CD4-positive, alpha-beta T cell (primary cell): ENCODE measurements around the gene HIPK2. TPM values are rescaled to one million over a fixed set of nuclear protein-coding genes. Genes with fewer than 3 reads are reported as not detected.

Experiments used
- ATAC-seq: fragments of 200-7000 bp; cut with Tn5 transposase; one replicate; pipeline ENCODE4 v1.10.0; 2022; ENCODE audit warnings: mild to moderate bottlenecking; ENCODE audit not compliant: poor library complexity
- CTCF ChIA-PET: fragments of 350-600 bp; sonication (Branson Sonifier 250); formaldehyde crosslinking; loops from one replicate; lab custom pipeline; 2021; ENCODE audit warnings: antibody characterized with exemption, inconsistent platforms; lab: Charles Lee
- POLR2A ChIA-PET: fragments of 350-600 bp; sonication (Branson Sonifier 250); formaldehyde crosslinking; loops from one replicate; lab custom pipeline; 2021; ENCODE audit warnings: antibody characterized with exemption, inconsistent platforms; lab: Charles Lee
- DNase-seq, 14 experiments: peaks; one replicate each; pipeline ENCODE4 v3.0.0-alpha.2; 2013 to 2020; ENCODE audit warnings: mixed read lengths in 2 of 14
- H3K27ac ChIP-seq, 2 donors: one replicate each; pipeline versions ENCODE4 v1.5.1 to v1.7.0; 2013; ENCODE audit warnings: low read length in 2 of 2, low read depth in 1 of 2, mild to moderate bottlenecking in 1 of 2
- H3K27me3 ChIP-seq, 2 experiments: 1 replicate in 1 of 2; 2 replicates in 1 of 2; pipeline versions ENCODE4 v1.6.1 to v1.7.0; 2013; ENCODE audit warnings: low read length in 2 of 2, control low read depth in 1 of 2, mild to moderate bottlenecking in 1 of 2, moderate library complexity in 1 of 2; ENCODE audit not compliant: insufficient read depth in 2 of 2, control insufficient read depth in 1 of 2
- H3K36me3 ChIP-seq: one replicate; pipeline ENCODE4 v1.6.1; 2013; ENCODE audit warnings: low read length, control low read depth; ENCODE audit not compliant: insufficient read depth
- H3K4me1 ChIP-seq: one replicate; pipeline ENCODE4 v1.6.1; 2013; ENCODE audit warnings: low read length, control low read depth; ENCODE audit not compliant: insufficient read depth
- H3K4me3 ChIP-seq: one replicate; pipeline ENCODE4 v1.5.1; 2013; ENCODE audit warnings: mild to moderate bottlenecking, low read length, moderate library complexity
- H3K9me3 ChIP-seq, 2 experiments: 1 replicate in 1 of 2; 2 replicates in 1 of 2; pipeline versions ENCODE4 v1.6.1 to v1.7.0; 2013; ENCODE audit warnings: low read length in 2 of 2, mild to moderate bottlenecking in 2 of 2, control low read depth in 1 of 2, moderate library complexity in 1 of 2; ENCODE audit not compliant: control insufficient read depth in 1 of 2, insufficient read depth in 1 of 2
- H3K27ac Mint-ChIP-seq: one replicate; pipeline ENCODE4 v1.8.0; 2020; ENCODE audit warnings: mixed read lengths
- H3K27me3 Mint-ChIP-seq: one replicate; pipeline ENCODE4 v1.8.0; 2021; ENCODE audit warnings: mixed read lengths
- H3K36me3 Mint-ChIP-seq: one replicate; pipeline ENCODE4 v1.8.0; 2021; ENCODE audit warnings: low read depth, mixed read lengths
- H3K4me1 Mint-ChIP-seq: one replicate; pipeline ENCODE4 v1.8.0; 2021; ENCODE audit warnings: low read depth, mixed read lengths
- H3K4me3 Mint-ChIP-seq: one replicate; pipeline ENCODE4 v1.8.0; 2020; ENCODE audit warnings: mild to moderate bottlenecking, mixed read lengths
- H3K9me3 Mint-ChIP-seq: one replicate; pipeline ENCODE4 v1.8.0; 2020; ENCODE audit warnings: mixed read lengths
- intact Hi-C, 2 experiments: fragments of 100-400 bp; cut with DNase I in 1 of 2; cut with micrococcal nuclease in 1 of 2; formaldehyde crosslinking; loops; one replicate each; pipeline versions ENCODE4 v1.15.1 to v1.9.0; 2023 to 2025; cut with DNase I, micrococcal nuclease
- total RNA-seq, 174 experiments: library from RNA in 2 of 174; stranded (reverse) in 2 of 174; gene quantifications; one replicate each; pipeline ENCODE4 v1.2.3 and lab custom pipeline; 2021 to 2026
- TF ChIP-seq, protein P1 (sequence below): fragments of 200-600 bp; IDR thresholded peaks from one replicate; pipeline ENCODE4 v1.8.0; 2022; ENCODE audit warnings: antibody characterized with exemption, mild to moderate bottlenecking

HIPK2 gene
- total RNA-seq, 2 experiments from 2014 or later = 36.5 to 37.0 TPM

DNA sequence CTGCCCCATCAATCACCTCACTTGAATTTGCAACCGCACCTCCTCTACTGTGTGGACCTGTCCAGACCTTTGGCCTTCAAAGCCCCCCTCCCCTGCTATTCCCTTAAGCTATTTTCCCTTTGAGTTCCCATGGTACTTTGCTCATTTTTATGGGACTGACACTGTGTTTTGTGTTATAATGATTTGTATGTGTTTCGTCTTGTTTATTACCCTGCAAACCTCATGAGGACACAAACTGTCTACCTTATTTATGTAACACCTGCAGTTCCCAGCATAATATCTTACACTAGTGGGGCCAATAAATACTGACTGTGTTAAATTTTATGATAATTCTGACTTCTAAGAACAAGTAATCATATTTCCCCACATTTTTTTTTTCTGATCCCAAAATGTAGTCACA lies 183.7 kb downstream of the HIPK2 start:
- POLR2A ChIA-PET = no interaction called here

DNA sequence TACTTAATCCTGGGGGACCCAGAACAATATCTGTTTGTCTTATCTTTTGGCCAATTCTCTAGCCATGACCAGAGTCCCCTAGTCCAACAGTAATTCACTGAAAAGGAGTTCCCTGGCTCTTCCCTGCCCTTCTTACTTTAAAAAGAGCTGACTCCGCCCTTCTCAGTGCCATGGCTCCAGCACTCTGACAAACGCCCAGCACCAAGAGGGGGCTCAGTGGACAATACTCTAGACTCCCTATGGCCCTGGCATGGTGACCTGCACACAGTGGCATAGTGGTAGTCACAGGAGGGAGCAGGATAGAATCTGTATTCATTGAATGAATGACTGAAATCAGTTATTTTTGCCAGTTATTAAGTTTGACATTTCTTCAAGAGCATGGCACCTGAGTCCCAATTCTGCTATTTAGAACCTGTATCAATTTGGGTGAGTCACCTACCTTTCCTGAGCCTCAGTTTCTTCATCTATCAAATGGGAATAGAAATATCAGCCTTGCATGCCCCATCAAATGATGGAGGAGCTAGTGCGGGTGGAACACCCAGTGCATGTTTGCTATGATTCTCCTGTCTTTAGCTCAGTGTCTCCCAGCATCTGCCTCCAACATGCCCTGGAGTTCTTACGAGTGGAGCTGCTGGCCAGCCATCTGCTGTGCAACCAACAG lies 184.9 kb downstream of the HIPK2 start:
- Mint-ChIP-seq H3K27me3 (no peaks in the 10 kb centered on the region), H3K36me3 (peaks cover 100% of the 10 kb centered on the region), H3K9me3 (no peaks in the 10 kb centered on the region), H3K27ac (no peak overlapping the region), H3K4me1 (no peaks in the 10 kb centered on the region), H3K4me3 (no peak overlapping the region)
- Histone ChIP-seq H3K4me1 (no peaks in the 10 kb centered on the region), H3K27me3 (no peaks in the 10 kb centered on the region), H3K36me3 (peaks cover 66% of the 10 kb centered on the region), H3K9me3 (no peaks in the 10 kb centered on the region), H3K4me3 (no peak overlapping the region), H3K27ac (no peak overlapping the region)
- CTCF ChIA-PET = interaction anchor here (1.3 kb wide), 1 partner anchor 9 kb away, joined by 4 read pairs; no protein-coding TSS in a partner anchor
- ATAC-seq = no peak
- intact Hi-C loops = no loop called here
- POLR2A ChIA-PET = no interaction called here
- DNase-seq = no peak
- TF ChIP-seq, protein P1, sequence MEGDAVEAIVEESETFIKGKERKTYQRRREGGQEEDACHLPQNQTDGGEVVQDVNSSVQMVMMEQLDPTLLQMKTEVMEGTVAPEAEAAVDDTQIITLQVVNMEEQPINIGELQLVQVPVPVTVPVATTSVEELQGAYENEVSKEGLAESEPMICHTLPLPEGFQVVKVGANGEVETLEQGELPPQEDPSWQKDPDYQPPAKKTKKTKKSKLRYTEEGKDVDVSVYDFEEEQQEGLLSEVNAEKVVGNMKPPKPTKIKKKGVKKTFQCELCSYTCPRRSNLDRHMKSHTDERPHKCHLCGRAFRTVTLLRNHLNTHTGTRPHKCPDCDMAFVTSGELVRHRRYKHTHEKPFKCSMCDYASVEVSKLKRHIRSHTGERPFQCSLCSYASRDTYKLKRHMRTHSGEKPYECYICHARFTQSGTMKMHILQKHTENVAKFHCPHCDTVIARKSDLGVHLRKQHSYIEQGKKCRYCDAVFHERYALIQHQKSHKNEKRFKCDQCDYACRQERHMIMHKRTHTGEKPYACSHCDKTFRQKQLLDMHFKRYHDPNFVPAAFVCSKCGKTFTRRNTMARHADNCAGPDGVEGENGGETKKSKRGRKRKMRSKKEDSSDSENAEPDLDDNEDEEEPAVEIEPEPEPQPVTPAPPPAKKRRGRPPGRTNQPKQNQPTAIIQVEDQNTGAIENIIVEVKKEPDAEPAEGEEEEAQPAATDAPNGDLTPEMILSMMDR = no peak

More for the DNA sequence above, 183.7 kb downstream of the HIPK2 start:
- Histone ChIP-seq H3K4me1 (no peaks in the 10 kb centered on the region), H3K9me3 (no peaks in the 10 kb centered on the region), H3K4me3 (no peak overlapping the region), H3K27ac (no peak overlapping the region), H3K36me3 (peaks cover 72% of the 10 kb centered on the region), H3K27me3 (no peaks in the 10 kb centered on the region)
- H3K27me3 Mint-ChIP-seq = no peaks in the 10 kb centered on the region
- TF ChIP-seq, protein P1 = no peak
- CTCF ChIA-PET = no interaction called here
- no peaks in the 10 kb centered on the region for H3K9me3 Mint-ChIP-seq
- H3K27ac Mint-ChIP-seq = no peak overlapping the region
- no peaks in the 10 kb centered on the region for H3K4me1 Mint-ChIP-seq
- no peak for DNase-seq
- no peak overlapping the region for H3K4me3 Mint-ChIP-seq
- ATAC-seq = no peak
- intact Hi-C loops = no loop called here
- H3K36me3 Mint-ChIP-seq = peaks cover 100% of the 10 kb centered on the region

DNA sequence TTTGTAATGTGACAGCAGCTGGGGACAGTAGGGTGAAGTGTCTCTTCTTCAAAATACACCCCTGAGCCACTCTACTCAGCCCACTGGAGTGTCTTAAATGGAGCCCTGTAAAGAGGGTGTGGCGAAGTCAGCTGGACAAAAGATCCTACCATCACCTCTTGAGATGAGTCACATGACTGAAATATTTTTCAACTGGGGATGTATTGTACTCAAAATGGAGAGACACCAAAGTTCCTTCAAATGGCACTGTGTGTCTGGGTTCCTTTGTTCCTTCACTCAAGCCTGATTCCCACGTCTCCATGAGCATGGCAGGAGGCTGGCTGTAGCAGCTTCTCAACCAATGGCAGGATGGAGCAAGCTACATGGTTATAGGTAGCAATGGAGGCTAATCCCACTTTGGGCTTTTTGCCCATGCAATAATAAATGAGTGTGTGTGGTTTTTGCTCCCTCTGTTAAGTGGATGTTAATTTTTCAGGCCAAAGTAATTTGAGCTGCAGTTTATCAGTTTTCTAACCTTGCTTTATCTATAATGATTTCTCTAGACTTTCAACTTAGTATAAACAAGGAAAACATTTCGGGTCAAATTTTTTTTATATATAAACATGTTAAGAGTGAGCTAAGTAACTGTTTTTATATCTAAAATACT lies 186.1 kb downstream of the HIPK2 start:
- Histone ChIP-seq H3K27ac (no peak overlapping the region), H3K4me1 (no peaks in the 10 kb centered on the region), H3K27me3 (no peaks in the 10 kb centered on the region), H3K36me3 (peaks cover 56% of the 10 kb centered on the region), H3K9me3 (no peaks in the 10 kb centered on the region), H3K4me3 (no peak overlapping the region)
- Mint-ChIP-seq H3K4me3 (no peak overlapping the region), H3K27ac (no peak overlapping the region), H3K27me3 (no peaks in the 10 kb centered on the region), H3K9me3 (no peaks in the 10 kb centered on the region), H3K36me3 (peaks cover 97% of the 10 kb centered on the region), H3K4me1 (no peaks in the 10 kb centered on the region)
- intact Hi-C loops = no loop called here
- ChIA-PET CTCF (interaction anchor here (0.5 to 1.3 kb wide), 2 partner anchors 10 to 538 kb away, joined by 4 read pairs; no protein-coding TSS in a partner anchor), POLR2A (no interaction called here)
- TF ChIP-seq, protein P1 = no peak
- ATAC-seq (no peak), DNase-seq (no peak)
